PC-9 (cell line): ENCODE data around the gene RALGPS2.

Source experiments
- CTCF ChIP-seq: fragments of 200-600 bp; sonication (generic); conservative IDR thresholded peaks from 2 replicates; pipeline ENCODE4 v1.6.1; 2017; ENCODE audit warnings: mixed run types, antibody characterized with exemption, mild to moderate bottlenecking, moderate library complexity
- EZH2 ChIP-seq: fragments of 200-600 bp; sonication (generic); IDR thresholded peaks from 2 replicates; pipeline ENCODE4 v1.8.0; 2017; ENCODE audit warnings: antibody characterized with exemption, low read depth

GRCh38 chr1:178921499-178921898 lies 196.5 kb downstream of the RALGPS2 start:
- TF ChIP-seq CTCF (no peak), EZH2 (no peak)
